Natural killer cell (primary cell): ENCODE data around the gene CHN2. TPM values are rescaled to one million over a fixed set of nuclear protein-coding genes. Genes with fewer than 3 reads are reported as not detected.

Experiments
- ATAC-seq, 3 donors: fragments of 150-1000 bp in 2 of 3; fragments of 200-7000 bp in 1 of 3; cut with Tn5 transposase; 1 replicate in 1 of 3; 2 replicates in 2 of 3; pipeline ENCODE4 v1.10.0; 2021; ENCODE audit warnings: mild to moderate bottlenecking in 2 of 3, moderate library complexity in 2 of 3
- DNase-seq, 2 donors: peaks; one replicate each; pipeline versions ENCODE4 v3.0.0 to v3.0.0-alpha.2; 2013 to 2021; ENCODE audit warnings: mixed read lengths in 1 of 2
- H3K27ac ChIP-seq: one replicate; pipeline ENCODE4 v1.5.1; 2013; ENCODE audit warnings: mild to moderate bottlenecking, low read length
- H3K27me3 ChIP-seq: one replicate; pipeline ENCODE4 v1.6.1; 2013; ENCODE audit warnings: low read length; ENCODE audit not compliant: control insufficient read depth, insufficient read depth
- H3K36me3 ChIP-seq: one replicate; pipeline ENCODE4 v1.6.1; 2013; ENCODE audit warnings: low read length; ENCODE audit not compliant: control insufficient read depth, insufficient read depth
- H3K4me1 ChIP-seq: one replicate; pipeline ENCODE4 v1.6.1; 2013; ENCODE audit warnings: low read length; ENCODE audit not compliant: control insufficient read depth, insufficient read depth
- H3K4me3 ChIP-seq: one replicate; pipeline ENCODE4 v1.5.1; 2013; ENCODE audit warnings: low read length
- H3K9me3 ChIP-seq: one replicate; pipeline ENCODE4 v1.6.1; 2013; ENCODE audit warnings: low read length; ENCODE audit not compliant: control insufficient read depth, insufficient read depth
- H3K27ac Mint-ChIP-seq, 2 donors: one replicate each; pipeline ENCODE4 v1.8.0; 2022; ENCODE audit warnings: mild to moderate bottlenecking in 2 of 2, mixed read lengths in 2 of 2, moderate library complexity in 1 of 2
- H3K27me3 Mint-ChIP-seq, 2 donors: one replicate each; pipeline ENCODE4 v1.8.0; 2022; ENCODE audit warnings: low read depth in 2 of 2, mixed read lengths in 2 of 2
- H3K36me3 Mint-ChIP-seq: one replicate; pipeline ENCODE4 v1.8.0; 2022; ENCODE audit warnings: mixed read lengths
- H3K4me1 Mint-ChIP-seq, 2 donors: one replicate each; pipeline ENCODE4 v1.8.0; 2022; ENCODE audit warnings: mixed read lengths in 2 of 2
- H3K4me3 Mint-ChIP-seq: one replicate; pipeline ENCODE4 v1.8.0; 2022; ENCODE audit warnings: mild to moderate bottlenecking, moderate library complexity, mixed read lengths
- H3K9me3 Mint-ChIP-seq, 2 donors: one replicate each; pipeline ENCODE4 v1.8.0; 2022; ENCODE audit warnings: mixed read lengths in 2 of 2
- WGBS: methylation state at CpG from one replicate; pipeline ENCODE4 v1.1.7; 2013; ENCODE audit warnings: missing lambda C conversion rate; ENCODE audit not compliant: insufficient coverage; 5-methylcytosine and 5-hydroxymethylcytosine counted together
- intact Hi-C: fragments of 100-400 bp; cut with micrococcal nuclease; formaldehyde crosslinking; loops from one replicate; pipeline ENCODE4 v1.14.2; 2022
- total RNA-seq, 4 donors: library from RNA; stranded (reverse); fragments of 120-200 nt in 1 of 4; gene quantifications; one replicate each; pipeline versions ENCODE4 v1.2.3 to v1.2.4, GENCODE V29; 2013 to 2022
- TF ChIP-seq, protein P1 (sequence below): fragments of 200-600 bp; IDR thresholded peaks from one replicate; pipeline ENCODE4 v1.8.0; 2022; ENCODE audit warnings: antibody characterized with exemption

CHN2 gene
- total RNA-seq, 3 donors from 2014 or later (not counting 1 experiment from before 2014, with no cell fraction given): 23.2 to 40.6 (median 30.2) TPM

DNA sequence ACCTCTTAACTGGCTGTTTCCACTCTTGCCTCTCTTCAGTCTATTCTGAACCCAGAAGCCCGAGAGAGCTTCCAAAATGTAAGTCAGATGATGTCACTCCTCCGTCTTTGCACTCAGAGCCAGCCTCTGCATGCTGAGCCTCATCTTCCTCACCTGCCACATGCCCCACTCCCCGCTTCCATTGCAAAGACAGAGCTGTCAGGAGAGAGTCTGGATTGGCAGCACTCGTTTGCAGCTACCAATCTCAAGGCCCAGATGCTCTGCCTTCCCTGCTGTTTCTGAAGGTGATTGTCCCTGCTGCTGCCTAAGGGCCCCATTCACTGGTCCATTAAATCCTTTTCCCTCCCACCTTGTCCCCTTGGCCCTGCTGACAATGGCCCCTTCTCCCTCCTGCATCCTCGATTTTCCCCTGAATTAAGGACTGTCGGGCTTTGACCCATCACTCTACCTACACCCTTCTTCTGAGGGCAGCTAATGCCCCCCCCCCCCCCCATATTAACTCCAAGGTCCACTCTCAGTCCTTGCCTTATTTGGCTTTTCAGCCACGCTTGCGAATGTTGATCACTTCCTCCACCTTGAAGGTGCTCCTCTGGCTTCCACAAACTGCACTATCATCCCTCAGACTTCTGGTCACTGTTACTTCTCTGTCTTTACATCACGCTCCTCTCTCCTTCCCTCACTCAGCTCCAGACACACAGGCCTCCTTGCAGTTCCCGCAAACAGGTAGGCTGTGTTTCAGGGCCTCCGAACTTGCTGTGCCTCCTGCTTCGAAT lies 98.5 kb downstream of the CHN2 start:
- DNase-seq (no peak), ATAC-seq (no peak)
- WGBS: 92% methylated on average over 12 of the region's 12 CpGs
- Histone ChIP-seq H3K36me3 (peaks cover 2% of the 10 kb centered on the region), H3K9me3 (no peaks in the 10 kb centered on the region), H3K27me3 (no peaks in the 10 kb centered on the region), H3K4me1 (peaks cover 3% of the 10 kb centered on the region), H3K4me3 (no peak overlapping the region), H3K27ac (no peak overlapping the region)
- Mint-ChIP-seq H3K4me3 (no peak overlapping the region), H3K36me3 (no peaks in the 10 kb centered on the region), H3K9me3 (no peaks in the 10 kb centered on the region), H3K27me3 (peaks cover 0 to 4% of the 10 kb centered on the region in 2 donors), H3K4me1 (peaks cover 9 to 11% of the 10 kb centered on the region in 2 donors), H3K27ac (no peak overlapping the region)
- TF ChIP-seq, protein P1, sequence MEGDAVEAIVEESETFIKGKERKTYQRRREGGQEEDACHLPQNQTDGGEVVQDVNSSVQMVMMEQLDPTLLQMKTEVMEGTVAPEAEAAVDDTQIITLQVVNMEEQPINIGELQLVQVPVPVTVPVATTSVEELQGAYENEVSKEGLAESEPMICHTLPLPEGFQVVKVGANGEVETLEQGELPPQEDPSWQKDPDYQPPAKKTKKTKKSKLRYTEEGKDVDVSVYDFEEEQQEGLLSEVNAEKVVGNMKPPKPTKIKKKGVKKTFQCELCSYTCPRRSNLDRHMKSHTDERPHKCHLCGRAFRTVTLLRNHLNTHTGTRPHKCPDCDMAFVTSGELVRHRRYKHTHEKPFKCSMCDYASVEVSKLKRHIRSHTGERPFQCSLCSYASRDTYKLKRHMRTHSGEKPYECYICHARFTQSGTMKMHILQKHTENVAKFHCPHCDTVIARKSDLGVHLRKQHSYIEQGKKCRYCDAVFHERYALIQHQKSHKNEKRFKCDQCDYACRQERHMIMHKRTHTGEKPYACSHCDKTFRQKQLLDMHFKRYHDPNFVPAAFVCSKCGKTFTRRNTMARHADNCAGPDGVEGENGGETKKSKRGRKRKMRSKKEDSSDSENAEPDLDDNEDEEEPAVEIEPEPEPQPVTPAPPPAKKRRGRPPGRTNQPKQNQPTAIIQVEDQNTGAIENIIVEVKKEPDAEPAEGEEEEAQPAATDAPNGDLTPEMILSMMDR: no peak
- intact Hi-C loops: no loop called here

DNA sequence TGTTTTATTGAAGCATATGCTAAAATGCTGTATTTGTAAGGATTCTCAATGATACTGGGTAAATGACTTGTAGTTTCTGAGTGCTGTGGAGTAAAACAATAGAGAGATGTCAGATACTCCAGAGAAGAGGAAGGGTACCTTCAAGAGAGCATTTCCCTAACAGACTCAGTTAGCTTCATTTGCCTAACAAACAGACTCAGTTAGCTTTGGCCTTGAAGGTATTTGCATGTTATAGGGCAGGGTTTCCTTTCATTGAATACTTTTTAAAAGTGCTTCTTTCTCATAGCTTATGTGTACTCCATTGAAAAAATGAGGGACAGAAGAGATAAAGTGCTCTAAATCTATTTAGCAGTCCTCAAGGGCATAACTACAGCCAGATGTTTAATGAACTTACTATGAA lies 101.8 kb downstream of the CHN2 start:
- no peak overlapping the region for H3K4me3 Mint-ChIP-seq
- Histone ChIP-seq H3K4me3 (no peak overlapping the region), H3K4me1 (no peaks in the 10 kb centered on the region), H3K9me3 (no peaks in the 10 kb centered on the region), H3K27me3 (no peaks in the 10 kb centered on the region), H3K27ac (no peak overlapping the region), H3K36me3 (peaks cover 2% of the 10 kb centered on the region)
- TF ChIP-seq, protein P1: no peak
- intact Hi-C loops: no loop called here
- no peaks in the 10 kb centered on the region for H3K36me3 Mint-ChIP-seq
- no peaks in the 10 kb centered on the region for H3K9me3 Mint-ChIP-seq
- no peak for ATAC-seq
- DNase-seq: no peak
- H3K4me1 Mint-ChIP-seq: peaks cover 6 to 15% of the 10 kb centered on the region in 2 donors
- no peaks in the 10 kb centered on the region for H3K27me3 Mint-ChIP-seq
- H3K27ac Mint-ChIP-seq: peak overlapping the region in 1 of 2 donors; percentile 35

DNA sequence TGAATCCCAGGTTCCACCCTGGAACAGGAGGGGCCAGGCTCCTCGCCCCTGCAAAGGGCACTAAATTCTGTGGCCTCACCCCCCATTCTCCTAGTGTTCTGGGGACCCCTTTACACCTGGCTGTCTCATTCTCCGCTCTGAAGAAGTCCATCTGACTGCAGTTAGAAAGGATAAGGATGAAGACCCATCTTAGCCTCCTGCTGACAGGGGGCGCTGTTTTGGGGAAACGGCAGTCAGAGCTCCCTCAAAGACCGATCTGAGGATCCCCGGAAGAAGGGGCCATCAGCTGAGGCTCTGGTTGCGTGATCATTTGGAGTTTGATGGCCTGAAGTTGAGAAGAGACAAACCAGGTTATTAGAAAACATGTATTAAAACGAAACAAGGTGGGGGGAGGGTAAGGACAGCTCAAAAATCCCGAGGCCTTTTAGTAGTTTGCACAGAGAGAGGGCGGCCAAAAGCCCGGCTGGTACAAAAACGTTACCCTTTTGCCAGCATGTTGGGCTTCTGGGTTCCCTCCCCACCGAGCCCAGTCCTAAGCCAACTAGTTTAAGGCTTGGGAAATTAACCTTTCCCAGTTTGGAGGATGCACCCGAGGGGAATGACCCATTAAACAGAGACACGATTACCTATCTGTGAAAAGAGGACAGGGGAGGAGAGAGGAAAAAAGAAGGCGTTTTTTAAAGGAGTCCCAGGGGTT lies 102.8 kb downstream of the CHN2 start:
- no peaks in the 10 kb centered on the region for H3K9me3 Mint-ChIP-seq
- Histone ChIP-seq H3K4me3 (no peak overlapping the region), H3K27me3 (no peaks in the 10 kb centered on the region), H3K27ac (no peak overlapping the region), H3K4me1 (no peaks in the 10 kb centered on the region), H3K36me3 (peaks cover 2% of the 10 kb centered on the region), H3K9me3 (no peaks in the 10 kb centered on the region)
- TF ChIP-seq, protein P1: no peak
- H3K36me3 Mint-ChIP-seq: no peaks in the 10 kb centered on the region
- H3K4me3 Mint-ChIP-seq: no peak overlapping the region
- intact Hi-C loops: no loop called here
- H3K27ac Mint-ChIP-seq: peak overlapping the region in 1 of 2 donors; percentile 35
- 90% methylated on average over 16 of the region's 16 CpGs for WGBS
- H3K27me3 Mint-ChIP-seq: no peaks in the 10 kb centered on the region
- DNase-seq (no peak), ATAC-seq (no peak)
- peaks cover 11 to 22% of the 10 kb centered on the region in 2 donors for H3K4me1 Mint-ChIP-seq
